Measurements from ENCODE around the gene SDK1.

- TF ChIP-seq CTCF (IDR thresholded peaks at IDR 0.05) (no peak), POLR2A (IDR thresholded peaks at IDR 0.05) (no peak)
Observed at GRCh38 chr7:3486841-3487240, 185.8 kb downstream of the SDK1 start.
